Measurements from ENCODE around the gene STARD3. TPM values are rescaled to one million over a fixed set of nuclear protein-coding genes. Genes with fewer than 3 reads are reported as not detected.

The STARD3 gene
- total and polyA plus RNA-seq, 9 of the 15 experiments (the other 6 are each of a cell fraction or from before 2014, with no cell fraction given) = 0.63 to 87.0 (median 46.0) TPM

- no peak for TF ChIP-seq NCOA1 (IDR thresholded peaks at IDR 0.05; ENCODE audit: low read depth)
These were observed 35.0 kb upstream of the STARD3 start (continued) for GRCh38 chr17:39601758-39602532.

GRCh38 chr17:39602533-39603303 lies 34.2 kb upstream of the STARD3 start:
- Histone ChIP-seq H3K36me3 (ENCODE audit: control insufficient read depth, insufficient read depth, low read length) (no peaks in the 10 kb centered on the region), H4K20me1 (replicated peaks; ENCODE audit: control insufficient read depth, insufficient read depth, low read length) (peaks cover 3% of the 10 kb centered on the region), H3K79me2 (ENCODE audit: control insufficient read depth, insufficient read depth, low read length) (no peaks in the 10 kb centered on the region), H3K4me3 (no peak overlapping the region), H3K9me3 (replicated peaks; ENCODE audit: control insufficient read depth, insufficient read depth, low read depth, low read length) (no peaks in the 10 kb centered on the region), H3K9ac (ENCODE audit: insufficient read depth in 1 of 2, low read depth in 2 of 2, low read length in 2 of 2) (no peak overlapping the region), H2AFZ (ENCODE audit: low read depth, low read length) (no peak overlapping the region), H3K27ac (ENCODE audit: extremely low read depth, low read depth, low read length) (no peak overlapping the region), H3K4me2 (ENCODE audit: insufficient read depth, low read length) (no peak overlapping the region), H3K27me3 (ENCODE audit: control insufficient read depth in 2 of 2, insufficient read depth in 2 of 2, low read length in 2 of 2) (peaks cover 68 to 88% of the 10 kb centered on the region in 2 experiments), H3K9me1 (ENCODE audit: control insufficient read depth, insufficient read depth, low read length) (no peaks in the 10 kb centered on the region), H3K4me1 (replicated peaks in 1 of 2; ENCODE audit: control insufficient read depth in 2 of 2, insufficient read depth in 2 of 2, low read length in 2 of 2) (peaks cover 0 to 51% of the 10 kb centered on the region in 2 experiments; a peak in 2 of 5 replicates)
- no TSS peak for BruUV-seq (replicated peaks)
- ChIA-PET POLR2A (interaction anchor here (0.5 kb wide), 1 partner anchor 14 kb away, joined by 3 read pairs; no protein-coding TSS in a partner anchor), CTCF (ENCODE audit: low intra/inter-chr PET ratio) (no interaction called here)
- no peak for DNase-seq (ENCODE audit: extremely low read depth in 1 of 4, low spot score in 3 of 4)
- TF ChIP-seq, protein P1, sequence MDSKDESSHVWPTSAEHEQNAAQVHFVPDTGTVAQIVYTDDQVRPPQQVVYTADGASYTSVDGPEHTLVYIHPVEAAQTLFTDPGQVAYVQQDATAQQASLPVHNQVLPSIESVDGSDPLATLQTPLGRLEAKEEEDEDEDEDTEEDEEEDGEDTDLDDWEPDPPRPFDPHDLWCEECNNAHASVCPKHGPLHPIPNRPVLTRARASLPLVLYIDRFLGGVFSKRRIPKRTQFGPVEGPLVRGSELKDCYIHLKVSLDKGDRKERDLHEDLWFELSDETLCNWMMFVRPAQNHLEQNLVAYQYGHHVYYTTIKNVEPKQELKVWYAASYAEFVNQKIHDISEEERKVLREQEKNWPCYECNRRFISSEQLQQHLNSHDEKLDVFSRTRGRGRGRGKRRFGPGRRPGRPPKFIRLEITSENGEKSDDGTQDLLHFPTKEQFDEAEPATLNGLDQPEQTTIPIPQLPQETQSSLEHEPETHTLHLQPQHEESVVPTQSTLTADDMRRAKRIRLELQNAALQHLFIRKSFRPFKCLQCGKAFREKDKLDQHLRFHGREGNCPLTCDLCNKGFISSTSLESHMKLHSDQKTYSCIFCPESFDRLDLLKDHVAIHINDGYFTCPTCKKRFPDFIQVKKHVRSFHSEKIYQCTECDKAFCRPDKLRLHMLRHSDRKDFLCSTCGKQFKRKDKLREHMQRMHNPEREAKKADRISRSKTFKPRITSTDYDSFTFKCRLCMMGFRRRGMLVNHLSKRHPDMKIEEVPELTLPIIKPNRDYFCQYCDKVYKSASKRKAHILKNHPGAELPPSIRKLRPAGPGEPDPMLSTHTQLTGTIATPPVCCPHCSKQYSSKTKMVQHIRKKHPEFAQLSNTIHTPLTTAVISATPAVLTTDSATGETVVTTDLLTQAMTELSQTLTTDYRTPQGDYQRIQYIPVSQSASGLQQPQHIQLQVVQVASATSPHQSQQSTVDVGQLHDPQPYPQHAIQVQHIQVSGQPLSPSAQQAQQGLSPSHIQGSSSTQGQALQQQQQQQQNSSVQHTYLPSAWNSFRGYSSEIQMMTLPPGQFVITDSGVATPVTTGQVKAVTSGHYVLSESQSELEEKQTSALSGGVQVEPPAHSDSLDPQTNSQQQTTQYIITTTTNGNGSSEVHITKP (IDR thresholded peaks at IDR 0.05; ENCODE audit: partially characterized antibody) = peak; percentile 63
- TF ChIP-seq ZBTB2 (IDR thresholded peaks at IDR 0.05) = no peak
- no peak for TF ChIP-seq PCBP2 (IDR thresholded peaks at IDR 0.05; ENCODE audit: low read depth, low read length, poor library complexity, severe bottlenecking)
- no peak for TF ChIP-seq CGGBP1 (CRISPR knock-in tag; IDR thresholded peaks at IDR 0.05)
- TF ChIP-seq NCOR1 (IDR thresholded peaks at IDR 0.05) = no peak
- no peak for TF ChIP-seq THRAP3 (IDR thresholded peaks at IDR 0.05; ENCODE audit: borderline replicate concordance)
- ATAC-seq = no peak
- in situ Hi-C loops (cut with MboI) = loop anchor here (5.0 kb wide), 1 partner anchor 45 kb away; no protein-coding TSS in a partner anchor
- intact Hi-C loops (cut with micrococcal nuclease) = no loop called here
- no peak for FAIRE-seq
- WGBS (ENCODE audit: insufficient coverage, low coverage, missing lambda C conversion rate) = 0% methylated on average over 4 of the region's 4 CpGs
